Panc1 (cell line): Measurements from ENCODE around the gene LHFPL3. TPM values are rescaled to one million over a fixed set of nuclear protein-coding genes. Genes with fewer than 3 reads are reported as not detected.
A peak's percentile ranks its signal among the peaks of the same experiment; 100 is the strongest.
"Not testable (repeated sequence)": the region's sequence is repeated elsewhere in the genome, so short reads cannot be mapped to it uniquely, and the experiment has no call there.

Experiments
- ATAC-seq: fragments of 200-7000 bp; cut with Tn5 transposase; 2 replicates; pipeline ENCODE4 v1.9.1; 2020; ENCODE audit warnings: mild to moderate bottlenecking, moderate library complexity
- BruUV-seq: library from RNA; stranded (reverse); fragments of 400-500 nt; replicated peaks from 2 replicates; lab custom pipeline; 2021; lab: Mats Ljungman, UMichigan
- CTCF ChIA-PET: fragments of 300-600 bp; sonication (Branson Sonifier 250); formaldehyde crosslinking; loops from one replicate; lab custom pipeline; 2022; ENCODE audit warnings: antibody characterized with exemption; lab: Charles Lee
- POLR2A ChIA-PET: fragments of 300-600 bp; sonication (Branson Sonifier 250); formaldehyde crosslinking; loops from one replicate; lab custom pipeline; 2022; ENCODE audit warnings: antibody characterized with exemption; lab: Charles Lee
- DNase-seq: peaks from one replicate; pipeline ENCODE4 v3.0.0-alpha.2; 2010; ENCODE audit warnings: low read depth, low spot score
- H3K27ac ChIP-seq: 2 replicates; pipeline ENCODE4 v1.5.1; 2011; ENCODE audit warnings: mild to moderate bottlenecking, low read length, inconsistent platforms
- H3K27me3 ChIP-seq: fragments of 200-500 bp; sonication (Bioruptor generic); 2 replicates; pipeline ENCODE4 v1.6.0; 2014; ENCODE audit warnings: low read length, inconsistent platforms; ENCODE audit not compliant: control insufficient read depth, insufficient read depth
- H3K36me3 ChIP-seq: fragments of 200-500 bp; sonication (Bioruptor generic); 2 replicates; pipeline ENCODE4 v1.5.1; 2014; ENCODE audit warnings: inconsistent platforms, mild to moderate bottlenecking, low read length, moderate library complexity; ENCODE audit not compliant: control insufficient read depth, insufficient read depth
- H3K4me1 ChIP-seq: 2 replicates; pipeline ENCODE4 v1.5.1; 2011; ENCODE audit warnings: inconsistent platforms, mild to moderate bottlenecking, low read length, moderate library complexity; ENCODE audit not compliant: control insufficient read depth, insufficient read depth
- H3K4me3 ChIP-seq, 2 experiments: 2 replicates each; pipeline ENCODE4 v1.5.1; 2011 to 2012; ENCODE audit warnings: low read depth in 2 of 2, low read length in 2 of 2, mild to moderate bottlenecking in 2 of 2, inconsistent platforms in 1 of 2, moderate library complexity in 1 of 2
- H3K9me3 ChIP-seq: fragments of 200-500 bp; sonication (Bioruptor generic); 2 replicates; pipeline ENCODE4 v1.5.1; 2014; ENCODE audit warnings: low read depth, mild to moderate bottlenecking, inconsistent platforms, low read length, moderate library complexity; ENCODE audit not compliant: control insufficient read depth, insufficient read depth
- CTCF ChIP-seq: fragments of 450-650 bp; IDR thresholded peaks from 2 replicates; pipeline ENCODE4 v1.5.1; 2017; ENCODE audit warnings: mild to moderate bottlenecking
- POLR2AphosphoS5 ChIP-seq: IDR thresholded peaks from 2 replicates; pipeline ENCODE4 v1.6.1; 2012; ENCODE audit warnings: mild to moderate bottlenecking, low read depth, low read length, moderate library complexity
- REST ChIP-seq, 2 experiments: IDR thresholded peaks; 2 replicates each; pipeline ENCODE4 v1.6.1; 2011 to 2012; ENCODE audit warnings: low read depth in 2 of 2, control low read depth in 1 of 2, low read length in 1 of 2, mild to moderate bottlenecking in 1 of 2, moderate library complexity in 1 of 2; ENCODE audit not compliant: insufficient read depth in 1 of 2
- SIN3A ChIP-seq: IDR thresholded peaks from 2 replicates; pipeline ENCODE4 v1.6.1; 2012; ENCODE audit warnings: low read depth, mild to moderate bottlenecking, low read length, moderate library complexity, borderline replicate concordance; ENCODE audit not compliant: insufficient read depth
- TCF7L2 ChIP-seq: IDR thresholded peaks from 2 replicates; pipeline ENCODE4 v1.6.1; 2011; ENCODE audit warnings: mild to moderate bottlenecking, low read depth, low read length, inconsistent platforms
- in situ Hi-C: cut with HindIII; loops from 2 replicates; pipeline ENCODE4 v1.10.0; 2016; ENCODE audit warnings: low sequenced_read_pairs, low pct_unique_long_range_greater_than_20kb
- intact Hi-C: fragments of 100-400 bp; cut with micrococcal nuclease; formaldehyde crosslinking; loops from one replicate; pipeline ENCODE4 v1.10.0; 2022; ENCODE audit not compliant: unreplicated experiment
- total RNA-seq: library from RNA; stranded (reverse); gene quantifications from one replicate; pipeline ENCODE4 v1.2.1, GENCODE V29; 2021; ENCODE audit not compliant: unreplicated experiment

The LHFPL3 gene
- total RNA-seq, 1 experiment from 2014 or later: not detected

DNA sequence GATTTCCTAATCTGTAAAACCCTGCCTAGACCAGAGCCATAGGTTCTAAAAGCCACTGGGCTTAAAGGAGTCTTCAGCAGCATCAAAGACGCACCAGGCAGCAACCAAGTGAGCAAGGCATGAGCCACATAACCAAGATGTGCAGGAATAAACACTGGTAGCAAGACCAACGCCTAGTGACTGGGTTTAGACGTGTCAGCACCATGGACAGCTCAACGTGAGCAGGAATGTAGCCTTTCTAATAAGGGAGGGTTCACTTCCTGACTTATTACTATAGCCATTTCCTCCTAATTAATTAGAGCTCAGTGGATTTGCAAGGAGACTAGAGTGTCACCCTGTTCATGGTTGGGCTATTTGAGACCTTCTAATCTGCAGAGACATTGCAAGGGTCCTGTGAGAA, 223.7 kb downstream of the LHFPL3 start:
- DNase-seq: no peak
- intact Hi-C loops (no loop called here), in situ Hi-C loops (no loop called here)
- BruUV-seq: no TSS peak
- ATAC-seq: no peak
- ChIA-PET CTCF (no interaction called here), POLR2A (no interaction called here)
- Histone ChIP-seq H3K4me1 (no peaks in the 10 kb centered on the region), H3K36me3 (no peaks in the 10 kb centered on the region), H3K4me3 (no peak overlapping the region), H3K9me3 (no peaks in the 10 kb centered on the region), H3K27me3 (no peaks in the 10 kb centered on the region), H3K27ac (no peak overlapping the region)
- no peak for TF ChIP-seq SIN3A
- no peak for TF ChIP-seq CTCF
- TF ChIP-seq REST (IDR thresholded peaks at IDR 0.05; ENCODE audit: insufficient read depth in 1 of 2, low read depth in 2 of 2, low read length in 1 of 2): peak; percentile 88 to 89
- no peak for TF ChIP-seq POLR2AphosphoS5
- no peak for TF ChIP-seq TCF7L2

DNA sequence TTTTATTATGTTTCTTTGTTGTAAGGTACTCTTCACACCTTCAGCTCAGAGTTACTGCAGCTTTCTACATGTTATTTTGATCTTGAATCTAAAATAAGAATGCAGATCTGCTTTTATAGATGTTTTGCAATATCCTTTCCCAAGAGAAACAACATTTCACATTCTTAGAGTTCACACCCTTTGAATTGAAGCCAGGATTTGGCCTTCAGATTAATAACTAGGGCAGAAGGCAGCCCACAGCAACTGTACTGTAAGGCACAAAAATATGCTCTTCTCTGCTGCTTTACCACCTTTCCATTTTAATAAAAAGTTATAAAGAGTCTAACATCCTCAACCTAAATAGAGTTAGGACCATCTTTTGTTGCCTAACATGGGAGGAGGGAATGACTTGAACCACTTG, 224.7 kb downstream of the LHFPL3 start:
- H3K9me3 ChIP-seq: no peaks in the 10 kb centered on the region
- H3K36me3 ChIP-seq: no peaks in the 10 kb centered on the region
- CTCF ChIA-PET: no interaction called here
- H3K4me1 ChIP-seq: no peaks in the 10 kb centered on the region
- TF ChIP-seq POLR2AphosphoS5: no peak
- no peak for TF ChIP-seq REST (IDR thresholded peaks at IDR 0.05; ENCODE audit: insufficient read depth in 1 of 2, low read depth in 2 of 2, low read length in 1 of 2)
- no peak for TF ChIP-seq TCF7L2
- intact Hi-C loops (no loop called here), in situ Hi-C loops (no loop called here)
- H3K27ac ChIP-seq: no peak overlapping the region
- no peak overlapping the region for H3K4me3 ChIP-seq
- POLR2A ChIA-PET: no interaction called here
- BruUV-seq: no TSS peak
- H3K27me3 ChIP-seq: no peaks in the 10 kb centered on the region
- ATAC-seq (no peak), DNase-seq (no peak)

GRCh38 chr7:104563350-104563901, 235.0 kb downstream of the LHFPL3 start:
- not testable (repeated sequence) for H3K4me3 ChIP-seq, H3K27me3 ChIP-seq

More at GRCh38 chr7:104563350-104563901, 235.0 kb downstream of the LHFPL3 start:
- DNase-seq, POLR2A ChIA-PET, H3K36me3 ChIP-seq, H3K27ac ChIP-seq, ATAC-seq, in situ Hi-C loops, H3K4me1 ChIP-seq, BruUV-seq, H3K9me3 ChIP-seq, CTCF ChIA-PET, intact Hi-C loops: not testable (repeated sequence)
